DOHH2 (cell line): ENCODE measurements around the gene MOGAT1.

Experiments used
- H3F3A ChIP-seq: fragments of 200-600 bp; sonication (generic), shearing (Covaris generic); 2 replicates; pipeline ENCODE4 v1.6.0; 2016; ENCODE audit warnings: antibody characterized with exemption, mild to moderate bottlenecking; ENCODE audit not compliant: control insufficient read depth, insufficient read depth
- H3K27ac ChIP-seq: fragments of 200-600 bp; sonication (generic); 2 replicates; pipeline ENCODE4 v1.5.1; 2014; ENCODE audit warnings: low read depth, mild to moderate bottlenecking, low read length, moderate library complexity
- H3K27me3 ChIP-seq: fragments of 200-600 bp; sonication (generic); 2 replicates; pipeline ENCODE4 v1.6.1; 2014; ENCODE audit warnings: mild to moderate bottlenecking, low read length, mixed read lengths; ENCODE audit not compliant: control insufficient read depth
- H3K36me3 ChIP-seq: fragments of 200-600 bp; sonication (generic); 2 replicates; pipeline ENCODE4 v1.6.1; 2014; ENCODE audit warnings: mild to moderate bottlenecking, low read length, moderate library complexity, mixed read lengths; ENCODE audit not compliant: control insufficient read depth
- H3K4me1 ChIP-seq: fragments of 200-600 bp; sonication (generic); 2 replicates; pipeline ENCODE4 v1.6.1; 2014; ENCODE audit warnings: mild to moderate bottlenecking, low read length, mixed read lengths; ENCODE audit not compliant: control insufficient read depth
- H3K4me2 ChIP-seq: fragments of 200-600 bp; sonication (generic); 2 replicates; pipeline ENCODE4 v1.6.0; 2014; ENCODE audit warnings: mild to moderate bottlenecking, low read length, moderate library complexity
- H3K4me3 ChIP-seq: fragments of 200-600 bp; sonication (generic); 2 replicates; pipeline ENCODE4 v1.5.1; 2014; ENCODE audit warnings: mild to moderate bottlenecking, low read length, mixed read lengths
- H3K79me2 ChIP-seq: fragments of 200-600 bp; sonication (generic); 2 replicates; pipeline ENCODE4 v1.6.1; 2014; ENCODE audit warnings: mild to moderate bottlenecking, low read length, mixed read lengths; ENCODE audit not compliant: control insufficient read depth
- H3K9me2 ChIP-seq: fragments of 200-600 bp; sonication (generic); replicated peaks from 2 replicates; pipeline ENCODE4 v1.6.1; 2014; ENCODE audit warnings: mild to moderate bottlenecking, low read length, mixed read lengths; ENCODE audit not compliant: control insufficient read depth
- H3K9me3 ChIP-seq: fragments of 200-600 bp; sonication (generic); 2 replicates; pipeline ENCODE4 v1.6.1; 2014; ENCODE audit warnings: antibody characterized with exemption, low read length, mixed read lengths; ENCODE audit not compliant: control insufficient read depth, insufficient read depth
- H4K20me1 ChIP-seq: fragments of 200-600 bp; sonication (generic); 2 replicates; pipeline ENCODE4 v1.6.0; 2014; ENCODE audit warnings: low read depth, mild to moderate bottlenecking, antibody characterized with exemption, low read length, moderate library complexity; ENCODE audit not compliant: control insufficient read depth, insufficient read depth
- EZH2phosphoT487 ChIP-seq: fragments of 200-600 bp; sonication (generic); IDR thresholded peaks from 2 replicates; pipeline ENCODE4 v1.6.1; 2017; ENCODE audit warnings: borderline replicate concordance, mild to moderate bottlenecking, antibody characterized with exemption, low read length, moderate library complexity, mixed read lengths
- TF ChIP-seq, protein P1 (sequence below): fragments of 200-600 bp; sonication (generic); IDR thresholded peaks from one replicate; pipeline ENCODE4 v1.5.1; 2014; ENCODE audit warnings: antibody characterized with exemption, mild to moderate bottlenecking, low read depth, low read length; ENCODE audit not compliant: poor library complexity, severe bottlenecking

MOGAT1 gene

DNA sequence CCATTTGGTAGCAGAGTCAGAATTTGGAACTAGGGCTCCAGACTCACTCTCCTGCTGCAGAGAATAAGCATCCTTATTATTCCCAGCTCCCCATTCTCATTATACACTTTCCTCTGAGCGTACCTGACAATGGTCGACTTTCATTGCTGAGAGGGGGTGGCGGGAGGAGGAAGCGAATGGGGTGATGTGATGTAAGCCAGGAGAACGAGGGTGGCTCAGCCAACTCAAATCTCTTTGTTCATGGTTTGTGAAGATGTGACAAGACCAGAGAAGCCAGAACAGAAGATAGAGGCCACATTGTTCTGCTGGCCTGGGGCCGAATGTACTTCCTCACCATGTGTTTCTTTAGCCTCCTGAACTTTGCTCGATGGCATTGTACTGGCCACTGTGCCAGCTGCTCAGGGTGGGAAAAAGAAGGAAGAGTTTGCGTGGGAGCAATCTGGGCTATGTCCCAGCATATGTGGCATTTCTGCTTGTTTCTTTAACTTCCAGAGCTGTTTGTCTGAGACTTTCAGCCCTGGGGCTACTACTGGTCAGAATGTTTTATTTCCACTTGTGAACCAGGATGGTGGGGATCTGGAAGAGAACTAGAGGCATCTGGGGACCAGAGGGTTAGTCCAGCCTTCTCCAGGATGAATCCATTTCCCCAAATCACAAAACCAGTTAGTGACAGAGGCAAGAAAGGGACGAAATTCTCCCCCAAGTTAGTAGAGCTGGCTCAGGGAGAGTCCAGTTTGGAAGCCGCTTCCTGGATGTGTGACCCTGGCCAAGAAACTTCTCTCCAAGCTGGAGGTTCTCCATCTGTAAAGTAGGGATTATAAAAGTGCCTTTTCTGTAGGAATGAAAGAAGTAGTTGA lies 62.6 kb downstream of the MOGAT1 start:
- Histone ChIP-seq H3K36me3 (no peaks in the 10 kb centered on the region), H3K27ac (no peak overlapping the region), H3K9me3 (no peaks in the 10 kb centered on the region), H3K4me2 (peak overlapping the region; percentile 21), H4K20me1 (no peaks in the 10 kb centered on the region), H3K9me2 (no peaks in the 10 kb centered on the region), H3K27me3 (peaks cover 38% of the 10 kb centered on the region), H3K4me1 (peaks cover 12% of the 10 kb centered on the region), H3K4me3 (no peak overlapping the region), H3F3A (no peaks in the 10 kb centered on the region), H3K79me2 (no peaks in the 10 kb centered on the region)
- TF ChIP-seq, protein P1, sequence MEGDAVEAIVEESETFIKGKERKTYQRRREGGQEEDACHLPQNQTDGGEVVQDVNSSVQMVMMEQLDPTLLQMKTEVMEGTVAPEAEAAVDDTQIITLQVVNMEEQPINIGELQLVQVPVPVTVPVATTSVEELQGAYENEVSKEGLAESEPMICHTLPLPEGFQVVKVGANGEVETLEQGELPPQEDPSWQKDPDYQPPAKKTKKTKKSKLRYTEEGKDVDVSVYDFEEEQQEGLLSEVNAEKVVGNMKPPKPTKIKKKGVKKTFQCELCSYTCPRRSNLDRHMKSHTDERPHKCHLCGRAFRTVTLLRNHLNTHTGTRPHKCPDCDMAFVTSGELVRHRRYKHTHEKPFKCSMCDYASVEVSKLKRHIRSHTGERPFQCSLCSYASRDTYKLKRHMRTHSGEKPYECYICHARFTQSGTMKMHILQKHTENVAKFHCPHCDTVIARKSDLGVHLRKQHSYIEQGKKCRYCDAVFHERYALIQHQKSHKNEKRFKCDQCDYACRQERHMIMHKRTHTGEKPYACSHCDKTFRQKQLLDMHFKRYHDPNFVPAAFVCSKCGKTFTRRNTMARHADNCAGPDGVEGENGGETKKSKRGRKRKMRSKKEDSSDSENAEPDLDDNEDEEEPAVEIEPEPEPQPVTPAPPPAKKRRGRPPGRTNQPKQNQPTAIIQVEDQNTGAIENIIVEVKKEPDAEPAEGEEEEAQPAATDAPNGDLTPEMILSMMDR, result no peak
- TF ChIP-seq EZH2phosphoT487, result no peak

DNA sequence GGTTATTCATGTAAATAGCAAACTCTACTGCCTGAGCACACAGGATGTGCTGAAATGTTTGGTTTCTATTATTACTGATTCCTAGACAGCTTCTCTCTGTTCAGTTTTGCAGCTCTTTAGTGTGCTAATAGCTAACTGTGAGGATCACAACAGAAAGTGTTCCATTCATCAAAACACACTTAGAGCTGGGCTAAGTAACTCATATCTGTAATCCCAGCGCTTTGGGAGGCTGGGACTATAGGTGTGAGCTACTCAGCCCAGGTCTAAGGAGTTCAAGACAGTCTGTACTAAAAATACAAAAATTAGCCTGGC lies 63.2 kb downstream of the MOGAT1 start:
- H3K9me3 ChIP-seq, result no peaks in the 10 kb centered on the region
- no peak overlapping the region for H3K27ac ChIP-seq
- H3K27me3 ChIP-seq, result peaks cover 38% of the 10 kb centered on the region
- H3K36me3 ChIP-seq, result no peaks in the 10 kb centered on the region
- TF ChIP-seq EZH2phosphoT487, result no peak
- TF ChIP-seq, protein P1, result no peak
- H4K20me1 ChIP-seq, result no peaks in the 10 kb centered on the region
- H3K4me3 ChIP-seq, result no peak overlapping the region
- no peaks in the 10 kb centered on the region for H3F3A ChIP-seq
- peak overlapping the region; percentile 21 for H3K4me2 ChIP-seq
- peaks cover 12% of the 10 kb centered on the region for H3K4me1 ChIP-seq
- no peaks in the 10 kb centered on the region for H3K9me2 ChIP-seq
- no peaks in the 10 kb centered on the region for H3K79me2 ChIP-seq

DNA sequence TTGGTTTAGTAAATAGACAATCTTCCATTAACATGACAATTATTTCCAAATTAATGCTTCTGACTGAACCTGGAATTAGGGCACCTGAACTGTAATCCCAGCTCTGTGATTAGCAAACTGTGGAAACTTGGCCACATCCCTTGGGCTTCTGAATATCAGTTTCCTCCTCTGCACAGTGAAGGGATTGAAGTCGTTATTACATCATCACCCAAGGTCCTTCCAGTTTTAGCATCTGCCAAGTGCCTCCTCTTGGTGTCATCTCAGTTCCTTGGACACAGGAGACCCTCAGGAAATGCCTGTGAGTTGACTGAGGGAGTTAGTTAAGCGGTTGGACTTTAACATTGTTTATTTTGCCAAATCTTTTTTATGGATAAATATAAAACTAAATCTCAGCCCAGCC lies 64.8 kb downstream of the MOGAT1 start:
- Histone ChIP-seq H3K4me3 (no peak overlapping the region), H3K27ac (no peak overlapping the region), H3F3A (no peaks in the 10 kb centered on the region), H3K4me1 (peaks cover 9% of the 10 kb centered on the region), H3K9me3 (no peaks in the 10 kb centered on the region), H4K20me1 (no peaks in the 10 kb centered on the region), H3K79me2 (no peaks in the 10 kb centered on the region), H3K36me3 (no peaks in the 10 kb centered on the region), H3K9me2 (no peaks in the 10 kb centered on the region), H3K27me3 (peaks cover 38% of the 10 kb centered on the region), H3K4me2 (no peak overlapping the region)
- no peak for TF ChIP-seq EZH2phosphoT487
- TF ChIP-seq, protein P1, result no peak
